ENCODE results near the gene TMEM185B.

TMEM185B gene

GRCh38 chr2:120233292-120233691, 10.1 kb upstream of the TMEM185B start:
- Histone ChIP-seq H3K9ac (ENCODE audit: low read depth in 1 of 2, low read length in 2 of 2) (no peak overlapping the region), H3K9me3 (ENCODE audit: control insufficient read depth in 1 of 2, low read length in 2 of 2) (no peaks in the 10 kb centered on the region), H3K36me3 (ENCODE audit: control insufficient read depth in 1 of 2, insufficient read depth in 2 of 2, low read length in 2 of 2) (no peaks in the 10 kb centered on the region), H3K4me1 (ENCODE audit: control insufficient read depth in 1 of 2, insufficient read depth in 2 of 2, low read length in 2 of 2) (peaks cover 30 to 34% of the 10 kb centered on the region in 2 donors), H3K4me3 (ENCODE audit: low read depth in 1 of 2, low read length in 2 of 2) (no peak overlapping the region), H3K27me3 (ENCODE audit: control insufficient read depth in 1 of 2, insufficient read depth in 2 of 2, low read length in 2 of 2) (no peaks in the 10 kb centered on the region), H3K27ac (ENCODE audit: low read depth, low read length) (no peak overlapping the region)

- H3K4me1 ChIP-seq (ENCODE audit: control insufficient read depth in 1 of 2, insufficient read depth in 2 of 2, low read length in 2 of 2), result peaks cover 29 to 30% of the 10 kb centered on the region in 2 donors
- peak overlapping the region; percentile 63 to 91 for H3K9ac ChIP-seq (ENCODE audit: low read depth in 1 of 2, low read length in 2 of 2)
- no peaks in the 10 kb centered on the region for H3K36me3 ChIP-seq (ENCODE audit: control insufficient read depth in 1 of 2, insufficient read depth in 2 of 2, low read length in 2 of 2)
- H3K4me3 ChIP-seq (ENCODE audit: low read depth in 1 of 2, low read length in 2 of 2), result peak overlapping the region; percentile 77 to 80
- H3K27me3 ChIP-seq (ENCODE audit: control insufficient read depth in 1 of 2, insufficient read depth in 2 of 2, low read length in 2 of 2), result no peaks in the 10 kb centered on the region
- peak overlapping the region; percentile 82 for H3K27ac ChIP-seq (ENCODE audit: low read depth, low read length)
- no peaks in the 10 kb centered on the region for H3K9me3 ChIP-seq (ENCODE audit: control insufficient read depth in 1 of 2, low read length in 2 of 2)
Observed at GRCh38 chr2:120231974-120232635, 8.9 kb upstream of the TMEM185B start.

GRCh38 chr2:120231564-120231973, 8.4 kb upstream of the TMEM185B start:
- Histone ChIP-seq H3K4me3 (ENCODE audit: low read depth in 1 of 2, low read length in 2 of 2) (peak overlapping the region; percentile 77 to 80), H3K9ac (ENCODE audit: low read depth in 1 of 2, low read length in 2 of 2) (peak overlapping the region; percentile 63 to 91), H3K4me1 (ENCODE audit: control insufficient read depth in 1 of 2, insufficient read depth in 2 of 2, low read length in 2 of 2) (peaks cover 29 to 30% of the 10 kb centered on the region in 2 donors), H3K9me3 (ENCODE audit: control insufficient read depth in 1 of 2, low read length in 2 of 2) (no peaks in the 10 kb centered on the region), H3K27ac (ENCODE audit: low read depth, low read length) (peak overlapping the region; percentile 82), H3K36me3 (ENCODE audit: control insufficient read depth in 1 of 2, insufficient read depth in 2 of 2, low read length in 2 of 2) (no peaks in the 10 kb centered on the region), H3K27me3 (ENCODE audit: control insufficient read depth in 1 of 2, insufficient read depth in 2 of 2, low read length in 2 of 2) (no peaks in the 10 kb centered on the region)

- Histone ChIP-seq H3K27me3 (ENCODE audit: control insufficient read depth in 1 of 2, insufficient read depth in 2 of 2, low read length in 2 of 2) (no peaks in the 10 kb centered on the region), H3K4me3 (ENCODE audit: low read depth in 1 of 2, low read length in 2 of 2) (peak overlapping the region; percentile 77 to 80), H3K9me3 (ENCODE audit: control insufficient read depth in 1 of 2, low read length in 2 of 2) (no peaks in the 10 kb centered on the region), H3K27ac (ENCODE audit: low read depth, low read length) (no peak overlapping the region), H3K4me1 (ENCODE audit: control insufficient read depth in 1 of 2, insufficient read depth in 2 of 2, low read length in 2 of 2) (peaks cover 29 to 30% of the 10 kb centered on the region in 2 donors), H3K36me3 (ENCODE audit: control insufficient read depth in 1 of 2, insufficient read depth in 2 of 2, low read length in 2 of 2) (no peaks in the 10 kb centered on the region), H3K9ac (ENCODE audit: low read depth in 1 of 2, low read length in 2 of 2) (peak overlapping the region; percentile 39 to 91)
Observed at GRCh38 chr2:120230515-120231471, 7.6 kb upstream of the TMEM185B start.

GRCh38 chr2:120229341-120229740, 6.1 kb upstream of the TMEM185B start:
- no peaks in the 10 kb centered on the region for H3K9me3 ChIP-seq (ENCODE audit: control insufficient read depth in 1 of 2, low read length in 2 of 2)
- H3K4me3 ChIP-seq (ENCODE audit: low read depth in 1 of 2, low read length in 2 of 2), result no peak overlapping the region
- no peaks in the 10 kb centered on the region for H3K27me3 ChIP-seq (ENCODE audit: control insufficient read depth in 1 of 2, insufficient read depth in 2 of 2, low read length in 2 of 2)
- H3K4me1 ChIP-seq (ENCODE audit: control insufficient read depth in 1 of 2, insufficient read depth in 2 of 2, low read length in 2 of 2), result peaks cover 32% of the 10 kb centered on the region in 2 donors
- H3K36me3 ChIP-seq (ENCODE audit: control insufficient read depth in 1 of 2, insufficient read depth in 2 of 2, low read length in 2 of 2), result no peaks in the 10 kb centered on the region
- H3K9ac ChIP-seq (ENCODE audit: low read depth in 1 of 2, low read length in 2 of 2), result no peak overlapping the region
- H3K27ac ChIP-seq (ENCODE audit: low read depth, low read length), result no peak overlapping the region

GRCh38 chr2:120228503-120228902, 5.3 kb upstream of the TMEM185B start:
- Histone ChIP-seq H3K9me3 (ENCODE audit: control insufficient read depth in 1 of 2, low read length in 2 of 2) (no peaks in the 10 kb centered on the region), H3K4me1 (ENCODE audit: control insufficient read depth in 1 of 2, insufficient read depth in 2 of 2, low read length in 2 of 2) (peaks cover 39 to 40% of the 10 kb centered on the region in 2 donors), H3K4me3 (ENCODE audit: low read depth in 1 of 2, low read length in 2 of 2) (no peak overlapping the region), H3K27me3 (ENCODE audit: control insufficient read depth in 1 of 2, insufficient read depth in 2 of 2, low read length in 2 of 2) (no peaks in the 10 kb centered on the region), H3K36me3 (ENCODE audit: control insufficient read depth in 1 of 2, insufficient read depth in 2 of 2, low read length in 2 of 2) (no peaks in the 10 kb centered on the region), H3K27ac (ENCODE audit: low read depth, low read length) (no peak overlapping the region), H3K9ac (ENCODE audit: low read depth in 1 of 2, low read length in 2 of 2) (no peak overlapping the region)

- H3K4me1 ChIP-seq (ENCODE audit: control insufficient read depth in 1 of 2, insufficient read depth in 2 of 2, low read length in 2 of 2), result peaks cover 35% of the 10 kb centered on the region in 2 donors
Observed at GRCh38 chr2:120227111-120227991, 4.2 kb upstream of the TMEM185B start.

GRCh38 chr2:120226316-120226715, 3.1 kb upstream of the TMEM185B start:
- Histone ChIP-seq H3K36me3 (ENCODE audit: control insufficient read depth in 1 of 2, insufficient read depth in 2 of 2, low read length in 2 of 2) (no peaks in the 10 kb centered on the region), H3K27me3 (ENCODE audit: control insufficient read depth in 1 of 2, insufficient read depth in 2 of 2, low read length in 2 of 2) (no peaks in the 10 kb centered on the region), H3K9me3 (ENCODE audit: control insufficient read depth in 1 of 2, low read length in 2 of 2) (no peaks in the 10 kb centered on the region), H3K9ac (ENCODE audit: low read depth in 1 of 2, low read length in 2 of 2) (no peak overlapping the region), H3K4me3 (ENCODE audit: low read depth in 1 of 2, low read length in 2 of 2) (no peak overlapping the region), H3K27ac (ENCODE audit: low read depth, low read length) (no peak overlapping the region), H3K4me1 (ENCODE audit: control insufficient read depth in 1 of 2, insufficient read depth in 2 of 2, low read length in 2 of 2) (peaks cover 38 to 39% of the 10 kb centered on the region in 2 donors)

More at GRCh38 chr2:120227111-120227991, 4.2 kb upstream of the TMEM185B start:
- Histone ChIP-seq H3K9me3 (ENCODE audit: control insufficient read depth in 1 of 2, low read length in 2 of 2) (no peaks in the 10 kb centered on the region), H3K27me3 (ENCODE audit: control insufficient read depth in 1 of 2, insufficient read depth in 2 of 2, low read length in 2 of 2) (no peaks in the 10 kb centered on the region), H3K4me3 (ENCODE audit: low read depth in 1 of 2, low read length in 2 of 2) (no peak overlapping the region), H3K36me3 (ENCODE audit: control insufficient read depth in 1 of 2, insufficient read depth in 2 of 2, low read length in 2 of 2) (no peaks in the 10 kb centered on the region), H3K27ac (ENCODE audit: low read depth, low read length) (no peak overlapping the region), H3K9ac (ENCODE audit: low read depth in 1 of 2, low read length in 2 of 2) (no peak overlapping the region)

- Histone ChIP-seq H3K4me3 (ENCODE audit: low read depth in 1 of 2, low read length in 2 of 2) (no peak overlapping the region), H3K4me1 (ENCODE audit: control insufficient read depth in 1 of 2, insufficient read depth in 2 of 2, low read length in 2 of 2) (peaks cover 32 to 37% of the 10 kb centered on the region in 2 donors), H3K9ac (ENCODE audit: low read depth in 1 of 2, low read length in 2 of 2) (no peak overlapping the region), H3K27ac (ENCODE audit: low read depth, low read length) (no peak overlapping the region), H3K9me3 (ENCODE audit: control insufficient read depth in 1 of 2, low read length in 2 of 2) (no peaks in the 10 kb centered on the region), H3K36me3 (ENCODE audit: control insufficient read depth in 1 of 2, insufficient read depth in 2 of 2, low read length in 2 of 2) (no peaks in the 10 kb centered on the region), H3K27me3 (ENCODE audit: control insufficient read depth in 1 of 2, insufficient read depth in 2 of 2, low read length in 2 of 2) (no peaks in the 10 kb centered on the region)
Observed at GRCh38 chr2:120225549-120226065, 2.4 kb upstream of the TMEM185B start.

All from duodenal mucosa (tissue), 2 donors.